ENCODE data around the gene STX17. TPM values are rescaled to one million over a fixed set of nuclear protein-coding genes. Genes with fewer than 3 reads are reported as not detected.
"Not testable (repeated sequence)": the region's sequence is repeated elsewhere in the genome, so short reads cannot be mapped to it uniquely, and the experiment has no call there.

STX17 gene
- polyA plus RNA-seq, 10 donors: 11.4 to 17.7 (median 13.9) TPM

GRCh38 chr9:99966716-99967115 is 60.3 kb downstream of the STX17 start:
- no peak for DNase-seq

- DNase-seq: no peak
These were observed 61.0 kb downstream of the STX17 start for GRCh38 chr9:99967457-99967856.

- no peak for DNase-seq
These were observed 64.0 kb downstream of the STX17 start for GRCh38 chr9:99970481-99970880.

- DNase-seq: no peak
These were observed 65.0 kb downstream of the STX17 start for GRCh38 chr9:99971410-99971809.

GRCh38 chr9:99973455-99973854 is 67.0 kb downstream of the STX17 start:
- no peak for DNase-seq

- no peak for DNase-seq
These were observed 70.8 kb downstream of the STX17 start for GRCh38 chr9:99977033-99977792.

- no peak for DNase-seq
These were observed 71.8 kb downstream of the STX17 start for GRCh38 chr9:99978221-99978620.

GRCh38 chr9:99980598-99980997 is 74.1 kb downstream of the STX17 start:
- DNase-seq: no peak

GRCh38 chr9:99986642-99987041 is 80.2 kb downstream of the STX17 start:
- no peak for DNase-seq

- not testable (repeated sequence) for DNase-seq
These were observed 84.1 kb downstream of the STX17 start for GRCh38 chr9:99990508-99990907.

- no peak for DNase-seq
These were observed 91.8 kb downstream of the STX17 start for GRCh38 chr9:99998266-99998665.

- DNase-seq: no peak
These were observed 92.4 kb downstream of the STX17 start for GRCh38 chr9:99998866-99999265.

GRCh38 chr9:99999797-100000196 is 93.3 kb downstream of the STX17 start:
- DNase-seq: no peak

- DNase-seq: peak; percentile 8 to 19 (median 12)
These were observed 104.7 kb downstream of the STX17 start for GRCh38 chr9:100011062-100011681.

GRCh38 chr9:100012279-100012678 is 105.8 kb downstream of the STX17 start:
- DNase-seq: peak in 2 of 3 donors; percentile 12 to 45

- no peak for DNase-seq
These were observed 107.1 kb downstream of the STX17 start for GRCh38 chr9:100013573-100013972.

GRCh38 chr9:100014846-100015245 is 108.4 kb downstream of the STX17 start:
- DNase-seq: no peak

GRCh38 chr9:100019541-100019940 is 113.1 kb downstream of the STX17 start:
- no peak for DNase-seq

Other genes starting within 250 kb of the STX17 start
- 1 to 10 TPM in 2 of 10 donors, under 1 TPM in 8; 0.42 to 3.0 (median 0.78) TPM for gene NR4A3, start 84.8 kb upstream of the STX17 start, polyA plus RNA-seq (ENCODE audit: insufficient read length in 10 of 10)
- gene ERP44, start 192.3 kb downstream of the STX17 start, polyA plus RNA-seq (ENCODE audit: insufficient read length in 10 of 10): 10 to 100 TPM; 20.0 to 26.8 (median 21.5) TPM
- 10 to 100 TPM in 6 of 10 donors, 1 to 10 TPM in 4; 8.3 to 14.2 (median 11.8) TPM for gene INVS, start 192.6 kb downstream of the STX17 start, polyA plus RNA-seq (ENCODE audit: insufficient read length in 10 of 10)

Measured in muscle of back (tissue), 11 donors.